Nephron progenitor cell (in vitro differentiated cells): ENCODE results near the gene PSME2.

Experiments
- DNase-seq: peaks from one replicate; pipeline ENCODE4 v3.0.0; 2021
- H3K27ac Mint-ChIP-seq: 2 replicates; pipeline ENCODE4 v1.8.0; 2021; ENCODE audit warnings: mild to moderate bottlenecking, moderate library complexity, mixed read lengths
- H3K27me3 Mint-ChIP-seq: 2 replicates; pipeline ENCODE4 v1.8.0; 2021; ENCODE audit warnings: mild to moderate bottlenecking, low read depth, mixed read lengths; ENCODE audit not compliant: poor library complexity
- H3K36me3 Mint-ChIP-seq: 2 replicates; pipeline ENCODE4 v1.8.0; 2021; ENCODE audit warnings: low read depth, mixed read lengths
- H3K4me1 Mint-ChIP-seq: 2 replicates; pipeline ENCODE4 v1.8.0; 2021; ENCODE audit warnings: mixed read lengths
- H3K4me3 Mint-ChIP-seq: 2 replicates; pipeline ENCODE4 v1.8.0; 2021; ENCODE audit warnings: mild to moderate bottlenecking, moderate library complexity, mixed read lengths
- H3K9me3 Mint-ChIP-seq: 2 replicates; pipeline ENCODE4 v1.8.0; 2021; ENCODE audit warnings: mild to moderate bottlenecking, moderate library complexity, mixed read lengths
- CTCF ChIP-seq: fragments of 200-600 bp; sonication (generic); IDR thresholded peaks from 2 replicates; pipeline ENCODE4 v1.5.0; 2021; ENCODE audit warnings: antibody characterized with exemption

Gene PSME2

GRCh38 chr14:24093901-24094840, 52.2 kb downstream of the PSME2 start, which contains the start of gene PCK2:
Gene PCK2 (plus strand): TSS chr14:24094311. CDS start chr14:24094406, 95 bp downstream.
- TF ChIP-seq CTCF: no peak
- Mint-ChIP-seq H3K4me1 (peaks cover 43% of the 10 kb centered on the region), H3K27ac (peak within 1 kb of the TSS; percentile 99), H3K27me3 (peaks cover 12% of the 10 kb centered on the region), H3K36me3 (no peaks in the 10 kb centered on the region), H3K9me3 (no peaks in the 10 kb centered on the region), H3K4me3 (peak within 1 kb of the TSS; percentile 96)
- DNase-seq: peak; percentile 85
